Brain pericyte (primary cell): ENCODE results near the gene DIRAS2.
"Not testable (repeated sequence)": the region's sequence is repeated elsewhere in the genome, so short reads cannot be mapped to it uniquely, and the experiment has no call there.

Experiments
- DNase-seq: peaks from one replicate; pipeline ENCODE4 v3.0.0-alpha.2; 2012; ENCODE audit warnings: low read depth, low spot score

Gene DIRAS2, protein sequence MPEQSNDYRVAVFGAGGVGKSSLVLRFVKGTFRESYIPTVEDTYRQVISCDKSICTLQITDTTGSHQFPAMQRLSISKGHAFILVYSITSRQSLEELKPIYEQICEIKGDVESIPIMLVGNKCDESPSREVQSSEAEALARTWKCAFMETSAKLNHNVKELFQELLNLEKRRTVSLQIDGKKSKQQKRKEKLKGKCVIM

DNA sequence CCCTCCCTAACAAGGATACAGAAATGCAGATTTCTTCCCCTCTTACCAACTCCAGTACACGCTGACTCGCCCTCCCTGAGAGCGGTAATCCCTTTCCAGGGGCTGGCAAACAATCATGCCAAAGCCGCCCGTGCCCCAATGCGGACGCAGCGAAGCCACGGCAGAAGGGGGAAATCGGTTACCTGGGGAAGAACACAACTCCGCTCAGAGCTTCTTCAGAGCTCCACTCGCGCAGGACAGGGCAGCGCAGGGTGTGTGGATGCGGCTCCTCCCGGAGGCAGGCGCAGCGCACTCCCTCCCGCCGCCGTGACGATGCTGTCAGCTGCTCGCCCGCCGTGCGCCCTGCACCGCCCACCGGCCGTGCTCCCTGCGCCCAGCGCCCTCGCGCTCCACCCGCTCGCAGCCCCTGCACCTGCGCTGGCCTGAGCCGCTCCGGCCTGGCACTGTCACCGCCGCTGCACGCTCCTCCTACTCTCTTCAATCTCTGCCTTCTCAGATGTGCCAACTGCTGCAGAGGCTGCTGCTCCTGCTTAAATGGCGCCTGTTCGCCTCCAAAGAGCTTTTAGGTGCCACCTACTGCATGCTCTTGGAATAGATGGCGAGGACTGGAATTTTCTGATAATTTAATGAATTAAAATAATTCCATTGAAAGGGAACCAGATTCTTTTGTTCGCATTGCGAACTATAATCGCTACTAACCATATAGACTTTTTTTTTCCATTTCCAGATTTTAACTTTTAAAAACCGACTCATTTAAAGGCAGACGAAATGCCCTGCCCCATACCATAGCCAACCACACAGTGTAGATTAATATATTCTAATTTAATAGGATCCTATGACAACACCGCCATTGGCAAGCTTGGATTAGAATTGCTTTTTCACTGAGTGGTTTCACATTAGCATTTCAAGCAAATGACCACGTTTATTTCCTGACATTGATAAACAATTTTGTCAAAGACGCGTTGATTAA lies at the start of gene DIRAS2:
Gene DIRAS2, minus strand, starts transcription at position 255 of the 970 bp plus-strand sequence. CDS start 28,997 bp downstream, outside the sequence.
- DNase-seq: no peak

GRCh38 chr9:90684736-90685135 lies 42.1 kb upstream of the DIRAS2 start:
- no peak for DNase-seq

GRCh38 chr9:90684106-90684505 lies 41.5 kb upstream of the DIRAS2 start:
- no peak for DNase-seq

GRCh38 chr9:90680534-90680933 lies 37.9 kb upstream of the DIRAS2 start:
- no peak for DNase-seq

- no peak for DNase-seq
These were observed 22.4 kb upstream of the DIRAS2 start for GRCh38 chr9:90665072-90665471.

DNA sequence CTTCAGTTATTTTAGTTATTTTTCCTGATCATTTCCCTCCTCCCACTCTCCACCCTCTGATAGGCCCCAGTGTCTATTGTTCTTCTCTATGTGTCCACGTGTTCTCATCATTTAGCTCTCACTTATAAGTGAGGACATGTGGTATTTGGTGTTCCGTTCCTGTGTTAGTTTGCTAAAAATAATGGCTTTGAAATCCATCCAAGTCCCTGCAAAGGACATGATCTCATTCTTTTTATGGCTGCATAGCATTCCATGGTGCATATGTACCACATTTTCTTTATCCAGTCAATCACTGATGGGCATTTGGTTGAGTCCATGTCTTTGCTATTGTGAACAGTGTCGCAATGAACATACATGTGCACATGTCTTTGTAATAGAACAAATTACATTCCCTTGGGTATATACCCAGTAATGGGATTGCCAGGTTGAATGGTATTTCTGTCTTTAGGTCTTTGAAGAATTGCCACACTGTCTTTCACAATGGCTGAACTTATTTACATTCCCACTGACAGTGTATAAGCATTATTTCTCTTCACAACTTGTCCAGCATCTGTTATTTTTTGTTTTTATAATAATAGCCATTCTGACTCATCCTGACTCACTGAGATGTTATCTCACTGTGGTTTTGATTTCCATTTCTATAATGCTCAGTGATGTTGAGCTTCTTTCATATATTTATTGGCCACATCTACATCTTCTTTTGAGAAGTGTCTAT lies 17.2 kb upstream of the DIRAS2 start:
- DNase-seq: no peak

DNA sequence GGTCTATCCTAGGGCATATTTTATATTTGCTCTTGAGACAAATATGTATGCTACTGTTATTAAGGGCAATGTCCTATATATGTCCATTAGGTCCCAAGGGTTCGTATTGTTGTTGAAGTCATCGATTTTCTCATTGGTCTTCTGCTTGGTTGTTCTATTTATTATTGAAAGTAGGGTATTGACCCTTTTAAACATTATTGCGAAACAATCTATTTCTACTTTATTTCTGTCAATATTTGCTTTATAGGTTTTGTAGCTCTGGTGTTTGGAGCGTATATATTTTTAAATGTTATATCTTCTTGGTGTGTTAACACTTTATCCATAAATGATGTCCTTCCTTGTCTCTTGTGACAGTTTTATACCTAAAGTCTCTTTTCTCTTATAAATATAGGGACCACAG lies 16.2 kb upstream of the DIRAS2 start:
- no peak for DNase-seq

DNA sequence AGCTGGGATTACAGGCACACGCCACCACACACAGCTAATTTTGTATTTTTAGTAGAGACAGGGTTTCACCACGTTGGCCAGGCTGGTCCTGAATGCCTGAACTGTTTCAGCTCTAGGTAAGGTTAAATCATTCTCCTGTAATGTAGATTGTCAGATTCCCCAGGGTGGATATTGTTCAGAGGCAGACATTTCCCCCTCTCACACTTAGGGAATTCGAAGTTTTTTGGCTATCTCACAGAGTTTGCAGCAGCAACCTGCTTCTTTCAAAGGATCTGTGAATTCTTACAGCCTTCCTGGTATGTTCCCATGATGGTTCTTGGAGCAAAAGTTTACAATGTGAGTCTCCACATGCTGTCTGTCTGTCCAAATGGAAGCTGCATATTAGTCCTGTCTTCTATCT lies 15.6 kb upstream of the DIRAS2 start:
- DNase-seq: no peak

DNA sequence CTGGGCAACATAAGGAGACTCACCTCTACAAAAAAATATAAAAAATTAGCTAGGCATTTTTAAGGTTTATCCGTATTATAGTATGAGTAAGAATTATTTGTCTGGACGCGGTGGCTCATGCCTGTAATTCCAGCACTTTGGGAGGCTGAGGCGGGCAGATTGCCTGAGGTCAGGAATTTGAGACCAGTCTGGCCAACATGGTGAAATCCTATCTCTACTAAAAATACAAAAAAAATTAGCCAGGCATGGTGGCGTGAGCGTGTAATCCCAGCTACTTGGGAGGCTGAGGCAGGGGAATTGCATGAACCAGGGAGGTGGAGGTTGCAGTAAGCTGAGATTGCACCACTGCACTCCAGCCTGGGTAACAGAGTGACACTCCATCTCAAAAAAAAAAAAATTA lies 14.3 kb upstream of the DIRAS2 start:
- not testable (repeated sequence) for DNase-seq

DNA sequence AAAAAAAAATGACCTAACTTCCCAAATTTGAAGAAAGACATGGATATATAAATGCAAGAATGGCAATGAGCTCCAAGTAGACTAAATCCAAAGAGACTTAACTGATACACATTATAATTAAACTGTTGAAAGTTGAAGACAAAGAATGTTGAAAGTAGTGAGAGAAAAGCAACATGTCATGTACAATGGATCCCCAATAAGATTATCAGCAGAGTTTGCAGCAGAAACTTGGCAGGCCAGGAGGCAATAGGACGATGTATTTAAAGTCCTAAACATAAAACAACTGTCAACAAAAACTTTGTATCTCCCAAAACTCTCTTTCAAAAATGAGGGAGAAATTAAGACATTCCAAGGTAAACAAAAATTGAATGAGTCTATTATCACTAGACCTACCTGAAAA lies 8.6 kb upstream of the DIRAS2 start:
- no peak for DNase-seq

DNA sequence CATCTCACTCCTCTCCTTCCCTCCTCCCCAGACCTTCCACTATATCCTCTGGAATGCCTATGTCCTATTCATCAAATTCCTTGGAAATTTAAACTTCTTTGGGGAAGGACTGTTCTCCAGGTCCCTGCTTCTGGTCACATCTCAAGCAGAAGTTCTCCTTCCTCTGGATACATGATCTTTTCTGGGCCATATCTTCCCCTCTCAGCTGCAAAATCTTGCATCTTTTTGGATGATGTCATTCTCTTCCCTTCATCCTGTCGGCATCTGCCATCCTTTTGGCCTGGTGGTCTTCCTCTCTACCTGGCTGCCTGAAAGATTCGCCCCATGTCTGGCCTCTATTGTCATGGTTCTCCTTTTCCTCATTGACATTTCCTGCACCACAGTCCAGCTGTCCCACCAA lies 5.2 kb upstream of the DIRAS2 start:
- no peak for DNase-seq

GRCh38 chr9:90645721-90646120 lies 3.1 kb upstream of the DIRAS2 start:
- no peak for DNase-seq

- no peak for DNase-seq
These were observed 638 bp downstream of the DIRAS2 start for GRCh38 chr9:90641884-90642487.

DNA sequence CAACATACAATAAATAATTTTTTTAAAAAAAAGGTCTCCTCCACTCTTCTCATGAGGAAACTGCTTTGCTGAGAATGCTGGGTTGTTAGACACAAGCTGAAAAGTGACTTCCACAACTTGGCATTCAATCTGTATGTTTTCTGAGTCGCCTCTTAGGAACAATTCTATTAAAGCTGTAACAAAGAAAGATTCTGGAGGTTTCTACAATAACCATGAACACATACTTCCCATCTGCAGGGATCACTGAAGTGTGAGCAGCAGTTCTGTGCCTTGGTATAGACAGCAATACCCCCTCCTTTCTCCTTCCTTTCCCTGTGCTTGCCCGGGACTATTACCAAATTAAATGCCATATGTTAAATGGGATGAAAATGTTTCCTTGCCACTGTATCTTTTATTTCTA lies 1.5 kb downstream of the DIRAS2 start:
- DNase-seq: no peak

DNA sequence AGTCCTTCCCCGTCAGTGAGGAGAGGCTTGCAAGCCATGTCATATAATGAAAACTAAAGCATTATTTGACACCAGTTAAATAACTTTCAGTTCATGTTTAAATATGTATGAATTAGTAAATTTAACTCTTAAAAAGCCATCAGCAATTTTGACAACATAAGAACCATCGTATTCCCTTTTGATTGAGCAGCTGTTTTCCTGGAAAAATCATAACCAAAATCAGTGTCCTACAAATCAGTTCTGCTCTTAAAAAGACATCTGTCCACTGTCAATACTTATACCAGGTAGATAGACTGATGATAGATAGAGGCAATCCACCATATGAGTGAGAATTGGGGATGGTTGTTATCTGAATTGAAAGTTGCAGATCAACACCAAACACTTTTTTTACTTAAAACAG lies 2.3 kb downstream of the DIRAS2 start:
- DNase-seq: no peak

DNA sequence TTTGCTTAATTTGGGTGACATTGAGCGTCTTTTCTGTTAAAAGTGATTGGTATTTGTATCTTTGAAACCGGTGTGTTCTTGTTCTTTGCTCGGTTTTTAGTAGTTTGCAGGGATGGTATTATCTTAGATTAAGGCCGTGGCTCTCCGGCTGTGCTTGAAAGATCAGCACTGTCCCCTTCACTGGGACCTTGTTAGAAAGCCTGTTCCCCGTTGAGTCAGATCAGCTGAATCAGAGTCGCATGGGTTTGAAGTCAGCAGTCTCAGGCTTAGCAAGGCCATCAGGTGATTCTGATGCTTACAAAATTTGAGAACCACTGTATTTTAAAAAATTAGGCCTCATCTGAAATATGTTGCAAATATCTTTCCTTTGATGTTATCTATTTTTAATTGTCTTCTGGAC lies 5.0 kb downstream of the DIRAS2 start:
- no peak for DNase-seq

GRCh38 chr9:90632647-90633207 lies 9.9 kb downstream of the DIRAS2 start:
- DNase-seq: no peak

DNA sequence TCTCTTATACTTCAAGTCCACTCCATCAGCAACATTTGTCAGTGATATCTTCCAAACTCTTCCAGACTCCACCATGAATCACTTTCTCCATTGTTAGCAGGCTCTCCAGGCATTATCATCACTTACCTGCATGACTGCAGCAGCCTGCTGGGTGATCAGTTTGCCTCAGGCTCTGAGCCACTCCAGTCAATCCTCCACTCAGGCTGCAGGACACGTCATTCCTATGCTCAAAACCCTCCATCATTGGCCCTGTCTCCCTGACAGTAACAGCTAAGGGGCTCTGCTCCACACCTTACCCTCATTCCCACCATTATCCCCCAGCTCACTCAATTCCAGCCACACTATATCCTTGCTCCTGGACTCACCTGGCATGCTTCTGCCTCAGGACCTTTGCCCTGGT lies 10.7 kb downstream of the DIRAS2 start:
- DNase-seq: no peak

DNA sequence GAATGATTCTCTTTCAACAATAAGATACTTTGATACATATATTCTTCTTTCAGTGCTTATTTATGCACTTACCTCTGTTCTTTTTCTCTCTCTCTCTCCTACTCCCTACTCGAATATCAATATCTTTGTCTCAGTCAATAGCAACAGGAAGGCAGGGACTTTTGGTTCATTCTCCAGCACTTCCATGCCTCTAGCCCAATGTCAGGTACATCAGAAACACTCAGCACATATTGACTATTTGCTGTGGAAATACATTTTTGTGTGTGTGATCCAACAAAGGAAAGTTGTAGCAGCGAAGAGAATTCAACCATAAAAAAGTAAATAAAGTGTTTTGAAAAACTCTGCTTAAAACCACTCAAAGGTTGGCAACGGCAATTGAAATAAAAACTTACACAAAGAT lies 12.6 kb downstream of the DIRAS2 start:
- no peak for DNase-seq

DNA sequence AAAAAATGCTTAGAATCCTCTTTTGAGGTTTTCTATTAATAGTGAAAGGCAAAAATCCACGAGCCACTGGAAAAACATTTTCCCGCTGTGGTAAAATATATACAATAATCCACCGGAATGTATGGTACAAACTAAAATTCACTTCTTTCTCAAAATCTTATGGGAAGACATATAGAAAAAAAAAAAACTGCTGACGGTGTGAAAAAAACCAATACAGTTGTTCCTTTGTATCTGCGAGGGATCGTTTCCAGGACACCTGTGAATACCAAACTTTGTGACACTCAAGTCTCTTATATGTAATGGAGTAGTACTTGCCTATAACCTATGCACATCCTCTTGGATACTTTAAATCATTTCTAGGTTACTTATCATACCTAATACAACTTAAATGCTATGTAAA lies 13.3 kb downstream of the DIRAS2 start:
- no peak for DNase-seq

- no peak for DNase-seq
These were observed 25.8 kb downstream of the DIRAS2 start for GRCh38 chr9:90616806-90617205.

DNA sequence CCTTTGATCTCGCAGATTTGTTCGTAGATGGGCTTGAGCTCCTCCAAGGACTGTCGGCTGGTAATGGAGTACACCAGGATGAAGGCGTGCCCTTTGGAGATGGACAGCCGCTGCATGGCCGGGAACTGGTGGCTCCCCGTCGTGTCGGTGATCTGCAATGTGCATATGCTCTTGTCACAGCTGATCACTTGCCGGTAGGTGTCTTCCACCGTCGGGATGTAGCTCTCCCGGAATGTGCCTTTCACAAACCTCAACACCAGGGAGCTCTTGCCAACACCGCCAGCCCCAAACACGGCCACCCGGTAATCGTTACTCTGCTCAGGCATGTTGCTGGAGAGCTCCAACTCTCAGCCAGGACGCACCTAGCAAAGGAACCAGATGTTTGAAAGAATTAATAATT lies 29.1 kb downstream of the DIRAS2 start:
- DNase-seq: no peak
